Left lobe of liver (tissue), 2 donors: ENCODE data around the gene MRPL54. TPM values are rescaled to one million over a fixed set of nuclear protein-coding genes. Genes with fewer than 3 reads are reported as not detected.
"Not testable (repeated sequence)": the region's sequence is repeated elsewhere in the genome, so short reads cannot be mapped to it uniquely, and the experiment has no call there.

Experiments
- ATAC-seq: fragments of 200-7000 bp; cut with Tn5 transposase; one replicate; pipeline ENCODE4 v1.9.1; 2020; ENCODE audit warnings: mild to moderate bottlenecking, moderate library complexity
- DNase-seq: peaks from one replicate; pipeline ENCODE4 v3.0.0-alpha.2; 2020; ENCODE audit warnings: low spot score
- total RNA-seq: library from RNA; stranded (reverse); gene quantifications from one replicate; pipeline ENCODE4 v1.2.1, GENCODE V29; 2021
- donor health status: DM: no; HTN: no; CAD: no; lungs with moderate emphysema.
- donor health status: DM: no; HTN: yes; CAD: no.

MRPL54 gene
- total RNA-seq, 1 donor from 2014 or later = 56.0 TPM

DNA sequence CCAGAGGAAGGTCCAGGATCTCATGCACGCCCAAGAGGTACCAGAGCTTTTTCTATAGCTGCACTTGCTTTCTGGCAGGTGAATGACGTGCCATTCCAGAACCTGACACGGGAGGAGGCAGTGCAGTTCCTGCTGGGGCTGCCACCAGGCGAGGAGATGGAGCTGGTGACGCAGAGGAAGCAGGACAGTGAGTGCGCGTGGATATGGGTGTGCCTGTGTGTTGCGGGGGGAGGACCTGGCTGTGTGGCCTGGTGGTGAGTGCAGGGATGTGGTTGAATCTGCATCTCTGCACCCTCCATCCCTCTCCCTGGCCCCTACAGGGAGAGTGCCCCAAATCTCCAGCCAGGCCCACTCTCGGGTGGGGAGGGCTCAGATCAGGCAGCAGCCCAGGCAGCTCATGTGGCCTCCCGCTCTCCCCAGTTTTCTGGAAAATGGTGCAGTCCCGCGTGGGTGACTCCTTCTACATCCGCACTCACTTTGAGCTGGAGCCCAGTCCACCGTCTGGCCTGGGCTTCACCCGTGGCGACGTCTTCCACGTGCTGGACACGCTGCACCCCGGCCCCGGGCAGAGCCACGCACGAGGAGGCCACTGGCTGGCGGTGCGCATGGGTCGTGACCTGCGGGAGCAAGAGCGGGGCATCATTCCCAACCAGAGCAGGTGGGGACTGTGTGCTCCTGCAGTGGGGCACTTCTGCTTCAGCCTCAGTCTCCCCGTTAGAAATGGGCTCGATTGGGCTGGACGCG, 23.8 kb upstream of the MRPL54 start:
- ATAC-seq = no peak
- DNase-seq = no peak

DNA sequence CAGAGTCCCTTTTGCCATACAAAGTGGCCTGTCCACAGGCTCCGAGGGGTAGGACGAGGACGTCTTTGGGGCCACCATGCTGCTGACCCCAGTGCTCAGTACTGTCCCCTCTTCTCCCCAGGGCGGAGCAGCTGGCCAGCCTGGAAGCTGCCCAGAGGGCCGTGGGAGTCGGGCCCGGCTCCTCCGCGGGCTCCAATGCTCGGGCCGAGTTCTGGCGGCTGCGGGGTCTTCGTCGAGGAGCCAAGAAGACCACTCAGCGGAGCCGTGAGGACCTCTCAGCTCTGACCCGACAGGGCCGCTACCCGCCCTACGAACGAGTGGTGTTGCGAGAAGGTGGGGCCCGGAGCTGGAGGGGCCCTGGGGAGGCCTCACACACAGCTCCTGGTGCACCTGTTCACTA, 22.1 kb upstream of the MRPL54 start:
- no peak for ATAC-seq
- no peak for DNase-seq

DNA sequence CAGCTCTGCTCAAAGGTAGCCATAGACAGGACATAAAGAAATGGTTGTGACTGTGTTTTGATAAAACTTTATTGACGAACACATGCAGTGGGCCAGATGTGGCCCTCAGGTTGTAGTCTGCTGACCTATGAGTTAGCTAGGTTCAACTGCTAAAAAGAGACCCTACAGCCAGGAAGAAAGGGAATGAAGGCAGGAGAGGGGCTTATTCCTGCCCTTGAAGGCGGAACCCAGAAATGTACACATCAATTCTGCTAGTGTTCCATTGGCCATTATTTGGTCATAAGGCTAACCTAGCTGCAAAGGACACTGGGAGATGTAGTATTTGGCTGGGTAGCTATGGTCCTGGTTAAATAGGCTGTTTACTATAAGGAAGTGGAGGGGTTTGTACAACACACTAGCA, 19.0 kb upstream of the MRPL54 start:
- DNase-seq = no peak
- ATAC-seq = peak; percentile 40

DNA sequence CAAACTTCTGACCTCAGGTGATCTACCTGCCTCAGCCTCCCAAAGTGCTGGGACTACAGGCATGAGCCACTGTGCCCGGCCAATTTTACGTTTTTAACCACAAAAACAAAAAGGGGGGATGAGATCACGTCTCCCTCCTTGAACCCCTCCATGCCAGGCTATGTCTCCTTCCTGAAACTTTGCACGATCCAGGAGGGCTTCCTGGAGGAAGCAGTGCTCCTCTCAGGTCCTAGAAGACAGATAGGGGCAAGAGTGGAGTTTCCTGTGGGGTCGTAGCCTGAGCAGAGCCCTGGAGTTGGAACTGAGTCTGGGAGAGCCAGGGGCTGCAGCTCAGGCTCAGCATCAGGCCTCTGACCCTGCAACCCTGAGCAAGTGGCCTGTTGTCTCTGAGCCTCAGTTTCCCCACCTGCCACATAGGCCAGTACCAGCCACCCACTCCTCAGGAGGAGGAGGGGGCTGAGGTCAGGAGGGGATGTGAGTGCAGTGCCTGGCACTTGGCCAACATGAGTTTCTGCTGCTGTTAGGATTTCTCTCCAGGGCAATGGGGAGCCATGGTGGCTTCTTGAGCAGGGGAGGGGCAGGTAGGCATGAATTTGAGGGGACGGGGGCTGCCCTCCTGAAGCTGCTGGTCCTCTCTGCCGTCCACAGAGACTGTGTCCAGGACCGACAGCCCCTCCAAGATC, 17.0 kb upstream of the MRPL54 start:
- DNase-seq (no peak), ATAC-seq (no peak)

DNA sequence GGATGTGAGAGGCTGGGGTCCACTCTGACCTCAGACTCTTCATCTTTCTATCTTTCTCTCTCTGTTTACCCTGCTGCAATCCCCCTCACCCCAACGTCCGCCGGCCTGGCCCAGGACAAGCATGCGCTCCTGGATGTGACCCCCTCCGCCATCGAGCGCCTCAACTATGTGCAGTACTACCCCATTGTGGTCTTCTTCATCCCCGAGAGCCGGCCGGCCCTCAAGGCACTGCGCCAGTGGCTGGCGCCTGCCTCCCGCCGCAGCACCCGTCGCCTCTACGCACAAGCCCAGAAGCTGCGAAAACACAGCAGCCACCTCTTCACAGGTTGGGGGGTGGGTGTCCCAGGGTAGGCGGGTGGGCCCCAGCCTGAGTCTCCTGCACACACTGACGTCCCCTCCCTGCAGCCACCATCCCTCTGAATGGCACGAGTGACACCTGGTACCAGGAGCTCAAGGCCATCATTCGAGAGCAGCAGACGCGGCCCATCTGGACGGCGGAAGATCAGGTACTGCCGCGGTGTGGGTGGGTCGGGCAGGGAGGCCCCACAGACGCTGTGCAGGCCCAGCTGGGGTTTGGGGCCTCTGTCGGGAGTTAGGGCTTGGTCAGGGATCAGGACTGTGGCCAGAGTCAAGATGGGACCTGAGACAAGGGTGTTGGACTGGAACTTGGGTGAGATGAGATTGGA, 16.0 kb upstream of the MRPL54 start:
- DNase-seq = no peak

DNA sequence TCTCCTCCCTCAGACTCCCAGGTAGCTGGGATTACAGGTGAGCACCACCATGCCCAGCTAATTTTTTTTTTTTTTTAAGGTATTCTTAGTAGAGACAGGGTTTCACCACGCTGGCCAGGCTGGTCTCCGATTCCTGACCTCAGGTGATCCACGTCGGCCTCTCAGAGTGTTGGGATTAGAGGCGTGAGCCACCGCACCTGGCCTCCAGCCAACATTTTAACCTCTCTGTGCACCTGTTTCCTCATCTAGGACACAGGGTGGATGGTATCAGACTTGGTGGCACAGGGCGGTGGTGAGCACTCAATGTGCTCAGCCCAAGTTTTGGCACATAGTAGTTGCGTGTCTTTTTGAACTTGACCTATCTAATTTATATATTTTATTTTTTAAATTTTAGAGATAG, 13.5 kb upstream of the MRPL54 start:
- peak; percentile 48 for ATAC-seq
- DNase-seq = no peak

More for the DNA sequence above, 16.0 kb upstream of the MRPL54 start:
- no peak for ATAC-seq

DNA sequence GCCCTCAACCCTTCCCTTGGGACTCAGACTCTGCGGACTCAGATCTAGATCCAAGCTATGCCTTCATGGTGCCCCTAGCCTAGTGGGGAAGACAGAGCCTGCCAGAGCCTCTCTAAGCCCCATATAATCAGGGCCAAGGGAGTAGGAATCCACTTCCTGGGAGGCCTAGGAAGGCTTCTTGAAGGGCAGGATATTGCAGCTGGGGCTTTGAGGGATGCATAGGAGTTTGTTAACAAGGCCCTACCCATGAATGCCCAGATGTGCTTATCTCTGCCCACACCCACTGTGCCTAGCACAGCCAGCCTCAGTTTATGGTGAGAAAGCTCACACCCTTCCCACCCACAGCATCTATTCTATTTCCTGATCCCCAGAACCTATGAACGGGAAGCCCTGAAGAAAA, 12.3 kb upstream of the MRPL54 start:
- ATAC-seq = no peak

DNA sequence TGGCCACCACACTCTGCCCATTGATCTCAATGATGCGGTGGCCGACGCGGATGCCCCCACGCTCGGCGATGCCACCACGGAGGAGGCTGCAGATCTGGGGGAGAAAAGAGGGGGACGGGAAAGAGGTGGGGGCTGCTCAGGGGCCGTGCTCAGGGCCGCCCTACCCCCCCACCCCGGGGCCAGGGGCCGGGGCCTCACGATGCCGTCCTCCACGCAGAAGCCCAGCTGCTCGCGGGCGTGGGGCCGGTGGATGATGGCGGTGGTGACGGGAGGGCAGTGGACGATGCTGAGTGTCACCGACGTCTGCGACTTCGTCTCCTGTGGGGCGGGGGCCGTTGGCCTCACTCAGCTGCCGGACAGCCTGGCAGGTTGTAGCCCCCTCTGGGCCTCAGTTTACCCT, 11.2 kb upstream of the MRPL54 start:
- no peak for DNase-seq
- ATAC-seq = no peak

More for the DNA sequence above, 12.3 kb upstream of the MRPL54 start:
- DNase-seq = no peak

DNA sequence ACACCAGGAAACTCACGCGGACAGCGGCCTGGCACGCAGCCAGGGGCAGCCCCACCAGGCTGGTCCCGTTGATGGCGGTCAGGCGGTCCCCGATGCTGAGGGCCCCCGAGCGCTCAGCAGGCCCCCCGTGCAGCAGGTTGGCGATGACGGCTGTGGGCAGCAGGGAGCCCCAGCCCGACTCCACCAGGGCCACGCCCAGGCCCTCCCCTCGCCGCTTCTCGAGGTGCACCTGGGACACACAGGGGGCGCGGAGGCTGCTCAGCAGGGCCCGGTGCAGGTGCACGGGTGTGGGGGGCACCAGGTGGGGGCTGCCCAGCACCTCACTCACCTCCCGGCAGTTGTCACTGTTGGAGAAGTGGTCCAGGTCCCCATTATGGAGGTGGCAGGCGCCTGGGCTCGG, 10.0 kb upstream of the MRPL54 start:
- ATAC-seq = no peak
- no peak for DNase-seq

DNA sequence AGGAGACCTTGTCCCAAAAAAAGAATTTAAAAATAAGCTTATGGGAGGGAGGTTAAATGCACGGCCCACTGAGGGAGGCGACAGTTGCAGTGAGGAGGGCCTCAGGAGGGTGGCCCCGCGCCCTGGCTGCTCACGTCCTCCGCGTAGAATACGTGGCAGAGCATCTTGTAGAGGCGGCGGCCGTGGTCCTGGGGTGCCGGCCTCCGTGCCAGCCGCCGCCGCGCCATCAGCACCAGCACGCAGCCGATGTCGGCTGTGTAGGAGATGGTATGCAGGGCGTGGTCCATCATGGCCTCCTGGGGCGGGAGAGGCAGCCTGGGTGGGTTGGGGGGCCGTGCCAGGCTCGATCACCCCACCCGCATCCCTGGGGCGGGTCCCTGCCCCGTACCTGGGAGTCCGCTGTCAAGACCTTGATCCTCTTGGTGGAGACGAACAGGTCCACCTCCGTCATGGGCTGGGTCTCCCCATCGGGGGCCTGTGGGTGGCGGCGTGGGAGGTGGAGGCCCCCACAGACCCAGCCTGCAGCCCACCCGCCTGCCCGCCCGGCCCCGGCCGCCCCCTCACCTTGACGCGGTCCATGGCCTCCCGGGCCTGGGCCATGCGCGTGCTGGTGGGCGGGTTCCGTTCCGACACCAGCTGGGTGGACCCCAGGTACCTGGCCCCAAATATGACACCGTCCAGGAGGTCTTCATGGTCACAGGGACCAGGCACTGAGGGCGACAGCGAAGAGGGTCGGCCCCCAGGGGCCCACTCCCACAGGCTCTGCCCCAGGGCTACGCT, 8.7 kb upstream of the MRPL54 start:
- DNase-seq (no peak), ATAC-seq (no peak)

DNA sequence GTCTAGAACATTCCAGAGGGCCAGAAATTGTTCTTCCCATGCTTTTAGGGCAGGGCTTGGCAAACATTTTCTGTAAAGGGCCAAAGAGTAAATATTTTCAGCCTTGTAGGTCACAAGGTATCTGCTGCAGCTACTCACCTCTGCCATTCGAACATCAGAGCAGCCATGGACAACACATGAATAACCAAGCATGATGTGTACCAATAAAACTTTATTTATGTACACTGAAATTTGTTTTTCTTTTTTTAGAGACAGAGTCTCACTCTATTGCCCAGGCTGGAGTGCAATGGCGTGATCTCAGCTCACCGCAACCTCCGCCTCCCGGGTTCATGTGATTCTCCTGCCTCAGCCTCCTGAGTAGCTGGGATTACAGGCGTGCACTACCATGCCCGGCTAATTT, 4.8 kb upstream of the MRPL54 start:
- ATAC-seq, DNase-seq: not testable (repeated sequence)

DNA sequence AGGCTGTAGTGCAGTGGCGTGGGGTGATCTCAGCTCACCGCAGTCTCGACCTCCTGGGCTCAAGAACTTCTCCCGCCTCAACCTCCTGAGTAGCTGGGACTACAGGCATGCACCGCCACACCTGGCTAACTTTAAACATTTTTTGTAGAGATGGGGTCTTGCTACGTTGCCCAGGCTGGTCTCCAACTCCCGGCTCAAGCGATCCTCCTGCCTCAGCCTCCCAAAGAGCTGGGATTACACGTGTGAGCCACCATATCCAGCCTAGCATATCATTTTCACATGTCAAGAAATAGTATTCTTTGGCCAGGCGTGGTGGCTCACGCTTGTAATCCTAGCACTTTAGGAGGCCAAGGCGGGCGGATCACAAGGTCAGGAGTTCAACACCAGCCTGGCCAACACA, 4.2 kb upstream of the MRPL54 start:
- not testable (repeated sequence) for DNase-seq, ATAC-seq

DNA sequence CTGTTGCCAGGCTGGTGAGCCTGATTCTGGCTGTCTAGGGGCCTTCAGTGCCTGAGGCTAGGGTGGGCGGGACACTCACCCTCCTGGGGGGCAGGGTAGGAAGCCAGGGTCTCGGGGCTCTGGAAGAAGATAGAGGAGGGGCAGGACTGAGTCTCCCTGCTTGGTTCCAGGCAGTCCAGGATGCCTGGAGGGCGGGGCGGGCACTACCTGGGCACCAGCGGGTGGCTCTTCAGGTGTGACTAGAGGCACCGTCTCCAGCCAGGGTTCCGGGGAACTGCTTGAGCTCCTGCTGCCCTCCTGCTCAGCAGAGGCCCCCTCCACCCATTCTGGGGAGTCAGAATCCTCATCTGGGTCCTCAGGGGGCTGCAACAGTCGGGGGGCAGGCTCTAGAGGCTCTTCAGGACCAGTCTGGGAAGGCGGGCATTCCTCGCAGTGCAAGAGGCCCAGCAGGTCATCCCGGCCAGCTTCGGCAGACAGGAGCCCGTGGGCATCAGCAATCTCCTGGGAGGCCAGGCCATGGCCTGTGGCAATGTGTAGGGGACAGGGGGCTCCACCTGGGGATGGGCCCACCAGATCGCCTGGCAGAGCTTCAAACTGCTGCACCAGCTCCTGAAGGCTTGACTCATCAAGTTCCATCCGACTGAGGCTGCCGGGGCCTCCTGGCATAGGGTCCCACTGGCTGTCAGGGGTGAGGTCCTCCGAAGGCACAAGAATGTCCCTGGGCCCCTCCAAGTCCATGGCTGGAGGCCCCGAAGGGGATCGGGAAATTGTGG, 2.8 kb upstream of the MRPL54 start:
- no peak for ATAC-seq
- DNase-seq = no peak

DNA sequence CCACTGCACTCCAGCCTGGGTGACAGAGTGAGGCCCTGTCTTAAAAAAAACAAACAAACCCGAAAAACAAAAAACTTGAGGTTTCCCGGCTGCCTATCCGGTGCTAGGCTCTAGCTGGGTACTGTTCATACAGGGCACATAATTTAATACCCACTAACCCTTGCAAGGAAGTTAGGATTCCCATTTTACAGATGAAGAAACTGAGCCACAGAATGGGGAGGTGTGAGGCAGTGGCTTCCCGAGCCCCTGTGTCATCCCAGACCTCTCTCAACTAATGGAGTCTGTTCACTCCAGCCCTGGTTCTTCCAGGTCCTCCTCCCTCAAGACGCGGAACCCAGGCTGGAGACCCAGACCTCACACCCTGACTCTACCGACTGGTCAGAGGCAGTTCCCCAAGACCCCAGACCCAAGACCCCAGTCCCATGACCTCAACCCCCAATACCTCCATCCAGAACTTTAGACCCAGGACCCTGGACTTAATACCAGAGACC, 1.6 kb upstream of the MRPL54 start:
- ATAC-seq (no peak), DNase-seq (no peak)

DNA sequence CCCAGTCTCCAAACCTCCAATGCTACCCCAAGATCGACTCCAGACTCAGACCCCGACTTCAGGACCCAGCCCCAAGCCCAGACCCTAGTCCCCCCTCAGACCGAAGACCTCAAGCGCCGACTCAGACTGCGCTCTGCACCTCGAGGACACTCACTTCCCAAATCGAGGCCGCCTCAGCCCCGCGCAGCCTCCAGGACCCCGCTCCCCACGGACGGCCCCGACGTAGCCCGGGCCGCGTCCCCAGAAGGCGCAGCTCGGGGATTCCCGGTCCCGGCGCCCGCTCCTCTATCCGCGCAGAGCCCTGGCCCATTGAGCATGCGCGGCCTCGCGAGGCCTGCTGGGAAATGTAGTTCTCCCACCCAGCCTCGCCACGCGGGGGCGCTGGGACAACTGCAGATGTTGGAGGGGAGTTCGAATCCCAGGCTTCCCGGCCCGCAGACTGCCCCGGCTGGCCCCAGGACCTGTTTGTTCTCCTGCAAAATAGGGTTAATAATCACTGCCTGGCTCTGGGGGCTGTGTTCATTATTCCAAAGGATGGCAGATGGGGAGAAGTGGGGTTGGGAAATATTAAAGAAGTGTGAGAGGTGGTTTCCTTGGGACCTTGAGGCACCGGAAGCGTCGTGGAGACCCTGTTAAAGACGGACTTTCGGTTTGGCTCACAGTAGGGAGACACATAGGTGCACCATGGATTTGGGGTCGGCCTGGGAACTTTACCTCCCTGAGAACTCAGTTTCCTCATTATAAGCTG, 926 bp upstream of the MRPL54 start, which contains the start of gene APBA3:
Gene APBA3 (minus strand): TSS at position 311 of the 748 bp plus-strand sequence. CDS start 1,428 bp downstream, outside the sequence.
- peak; percentile 94 for DNase-seq
- ATAC-seq = peak; percentile 74

DNA sequence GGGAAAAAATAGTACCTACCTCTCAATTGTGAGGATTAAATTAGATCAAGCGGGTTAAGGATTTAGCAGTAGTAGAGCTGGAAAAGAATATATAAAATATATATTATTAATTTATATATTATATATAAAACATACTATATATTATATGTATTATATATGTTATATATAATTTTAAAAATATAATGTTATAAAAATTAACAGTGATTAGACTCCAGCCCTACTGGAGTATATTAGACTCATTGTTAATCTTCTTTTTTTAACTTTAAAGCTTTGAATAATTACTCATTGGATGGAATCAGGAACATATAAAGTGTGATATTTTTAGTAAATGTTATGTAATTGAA, 380 bp upstream of the MRPL54 start:
- DNase-seq = no peak
- ATAC-seq = no peak

DNA sequence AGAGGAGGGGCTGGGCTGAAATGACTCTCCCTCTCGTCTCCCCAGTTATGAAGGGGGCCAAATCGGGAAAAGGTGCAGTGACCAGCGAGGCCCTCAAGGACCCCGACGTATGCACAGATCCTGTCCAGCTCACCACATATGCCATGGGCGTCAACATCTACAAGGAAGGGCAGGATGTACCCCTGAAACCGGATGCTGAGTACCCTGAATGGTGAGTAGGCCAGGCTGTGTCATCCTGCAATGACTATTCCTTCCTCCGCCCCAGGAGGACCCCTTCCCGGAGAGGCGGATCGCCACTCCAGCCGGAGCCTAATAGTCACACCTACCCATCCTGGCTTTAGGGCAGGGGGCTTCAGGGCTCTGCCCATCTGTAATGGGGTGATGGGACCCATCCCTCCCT, 2.6 kb downstream of the MRPL54 start:
- ATAC-seq = no peak
- DNase-seq = no peak

DNA sequence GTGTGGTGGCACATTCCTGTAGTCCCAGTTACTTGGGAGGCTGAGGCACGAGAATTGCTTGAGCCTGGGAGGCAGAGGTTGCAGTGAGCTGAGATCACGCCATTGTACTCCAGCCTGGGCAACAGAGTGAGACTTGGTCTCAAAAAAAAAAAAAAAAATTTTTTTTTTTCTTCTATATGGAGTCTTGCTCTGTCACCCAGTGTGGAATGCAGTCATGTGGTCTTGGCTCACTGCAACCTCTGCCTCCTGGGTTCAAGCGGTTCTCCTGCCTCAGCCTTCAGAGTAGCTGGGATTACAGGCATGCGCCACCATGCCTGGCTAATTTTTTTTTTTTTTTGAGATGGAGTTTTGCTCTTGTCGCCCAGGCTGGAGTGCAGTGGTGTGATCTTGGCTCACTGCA, 3.3 kb downstream of the MRPL54 start:
- not testable (repeated sequence) for ATAC-seq, DNase-seq

DNA sequence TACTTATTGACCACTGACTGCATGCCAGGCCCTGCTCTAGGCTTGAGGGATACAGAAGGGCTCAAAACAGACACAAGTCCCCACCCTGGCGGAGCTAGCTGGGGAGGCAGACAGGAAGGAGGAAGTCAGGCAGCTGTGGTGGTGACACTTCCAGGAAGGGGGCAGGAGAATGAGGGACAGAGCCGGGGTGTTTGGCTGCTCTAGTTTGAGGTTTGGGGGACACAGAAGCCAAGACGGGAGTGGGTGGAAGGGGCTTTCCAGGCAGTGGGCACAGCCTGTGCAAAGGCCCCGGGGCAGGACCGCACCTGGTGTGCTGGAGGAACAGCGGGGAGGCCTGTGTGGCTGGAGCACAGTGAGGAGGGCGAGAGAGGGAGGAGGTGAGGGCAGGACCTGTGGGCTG, 4.0 kb downstream of the MRPL54 start:
- no peak for DNase-seq
- no peak for ATAC-seq
